HepG2 (cell line): ENCODE measurements around the gene CHN1. TPM values are rescaled to one million over a fixed set of nuclear protein-coding genes. Genes with fewer than 3 reads are reported as not detected.

Experiments
- ARNT2 ChIP-seq: sonication (generic); formaldehyde crosslinking; IDR thresholded peaks from 2 replicates; pipeline ENCODE4 v1.8.0; 2022; ENCODE audit warnings: mild to moderate bottlenecking, low read depth, missing genetic modification reagents, moderate library complexity
- DMAP1 ChIP-seq: IDR thresholded peaks from 2 replicates; pipeline ENCODE4 v1.6.1; 2016
- ELF4 ChIP-seq: sonication (generic); formaldehyde crosslinking; IDR thresholded peaks from 2 replicates; pipeline ENCODE4 v1.5.0; 2020; ENCODE audit warnings: missing genetic modification reagents, mild to moderate bottlenecking, moderate library complexity, borderline replicate concordance
- ERF ChIP-seq: IDR thresholded peaks from 2 replicates; pipeline ENCODE4 v1.6.1; 2018; ENCODE audit warnings: missing biosample characterization, missing genetic modification reagents
- FOXC1 ChIP-seq: sonication (generic); formaldehyde crosslinking; IDR thresholded peaks from 2 replicates; pipeline ENCODE4 v1.8.0; 2022; ENCODE audit warnings: mild to moderate bottlenecking, missing genetic modification reagents, borderline replicate concordance
- HHEX ChIP-seq: IDR thresholded peaks from 2 replicates; pipeline ENCODE4 v1.6.1; 2016; ENCODE audit warnings: control low read depth
- IRF2 ChIP-seq: IDR thresholded peaks from 2 replicates; pipeline ENCODE4 v1.6.1; 2018; ENCODE audit warnings: missing genetic modification reagents, missing compliant biosample characterization
- ISL2 ChIP-seq: sonication (generic); formaldehyde crosslinking; IDR thresholded peaks from 2 replicates; pipeline ENCODE4 v1.5.0; 2020; ENCODE audit warnings: missing genetic modification reagents
- KDM5B ChIP-seq: sonication (generic); formaldehyde crosslinking; IDR thresholded peaks from 2 replicates; pipeline ENCODE4 v1.4.0; 2020; ENCODE audit warnings: missing genetic modification reagents, mild to moderate bottlenecking, borderline replicate concordance
- ONECUT2 ChIP-seq: sonication (generic); formaldehyde crosslinking; IDR thresholded peaks from 2 replicates; pipeline ENCODE4 v1.4.0; 2020; ENCODE audit warnings: missing genetic modification reagents
- TCF12 ChIP-seq, 2 experiments: fragments of 450-650 bp in 1 of 2; sonication (generic) in 1 of 2; formaldehyde crosslinking in 1 of 2; IDR thresholded peaks; 2 replicates each; pipeline versions ENCODE4 v1.6.1 to v1.8.0; 2017 to 2022; ENCODE audit warnings: antibody characterized with exemption in 1 of 2, mild to moderate bottlenecking in 1 of 2, missing genetic modification reagents in 1 of 2, moderate library complexity in 1 of 2
- ZBTB38 ChIP-seq: sonication (generic); formaldehyde crosslinking; IDR thresholded peaks from 2 replicates; pipeline ENCODE4 v1.5.1; 2020; ENCODE audit warnings: mild to moderate bottlenecking, missing genetic modification reagents
- ZNF224 ChIP-seq: sonication (generic); formaldehyde crosslinking; IDR thresholded peaks from 2 replicates; pipeline ENCODE4 v1.5.0; 2020; ENCODE audit warnings: mild to moderate bottlenecking, missing genetic modification reagents
- ZNF296 ChIP-seq: sonication (generic); formaldehyde crosslinking; conservative IDR thresholded peaks from 2 replicates; pipeline ENCODE4 v1.5.0; 2020; ENCODE audit warnings: mild to moderate bottlenecking, missing genetic modification reagents
- ZNF468 ChIP-seq: sonication (generic); formaldehyde crosslinking; IDR thresholded peaks from 2 replicates; pipeline ENCODE4 v1.8.0; 2022; ENCODE audit warnings: mild to moderate bottlenecking, moderate library complexity, missing genetic modification reagents
- ZNF547 ChIP-seq: sonication (generic); formaldehyde crosslinking; IDR thresholded peaks from 2 replicates; pipeline ENCODE4 v1.5.1; 2020; ENCODE audit warnings: mild to moderate bottlenecking, missing genetic modification reagents
- ZNF563 ChIP-seq: sonication (generic); formaldehyde crosslinking; IDR thresholded peaks from 2 replicates; pipeline ENCODE4 v1.8.0; 2022; ENCODE audit warnings: mild to moderate bottlenecking, moderate library complexity, missing genetic modification reagents
- ZNF607 ChIP-seq: sonication (generic); formaldehyde crosslinking; IDR thresholded peaks from 2 replicates; pipeline ENCODE4 v1.5.1; 2020; ENCODE audit warnings: missing genetic modification reagents, mild to moderate bottlenecking, borderline replicate concordance
- ZNF775 ChIP-seq: sonication (generic); formaldehyde crosslinking; IDR thresholded peaks from 2 replicates; pipeline ENCODE4 v1.4.0; 2020; ENCODE audit warnings: missing genetic modification reagents, mild to moderate bottlenecking, moderate library complexity, borderline replicate concordance
- ZNF792 ChIP-seq: IDR thresholded peaks from 2 replicates; pipeline ENCODE4 v1.6.1; 2016
- polyA plus RNA-seq, 8 experiments: library from polyadenylated mRNA; depleted of rRNA in 3 of 8; stranded (reverse) in 7 of 8; unstranded in 1 of 8; fragments of >200 nt; fragmentation: Illumina TruSeq in 4 of 8; extraction: Trizol in 4 of 8; gene quantifications; 2 replicates each; pipeline versions ENCODE4 v1.2.1 to v1.2.3, GENCODE V29; 2011 to 2016; ENCODE audit warnings: low read depth in 4 of 8, missing spikeins in 1 of 8, mixed read lengths in 1 of 8; ENCODE audit not compliant: insufficient read depth in 1 of 8
- total RNA-seq, 5 experiments: library from RNA; depleted of rRNA; stranded (reverse); fragments of >200 nt; fragmentation: Illumina TruSeq; extraction: Trizol; gene quantifications; 2 replicates each; pipeline ENCODE4 v1.2.3, GENCODE V29; 2016; ENCODE audit warnings: low read depth in 1 of 5
- TF ChIP-seq, protein P1 (sequence below): sonication (generic); formaldehyde crosslinking; IDR thresholded peaks from 2 replicates; pipeline ENCODE4 v1.5.0; 2020; ENCODE audit warnings: mild to moderate bottlenecking, missing genetic modification reagents
- TF ChIP-seq, protein P2 (sequence below): sonication (generic); formaldehyde crosslinking; IDR thresholded peaks from 2 replicates; pipeline ENCODE4 v1.5.1; 2020; ENCODE audit warnings: mild to moderate bottlenecking, missing genetic modification reagents, borderline replicate concordance
- TF ChIP-seq, protein P3 (sequence below): sonication (generic); formaldehyde crosslinking; IDR thresholded peaks from 2 replicates; pipeline ENCODE4 v1.4.0; 2020; ENCODE audit warnings: missing genetic modification reagents

Gene CHN1
- total and polyA plus RNA-seq, 2 of the 13 experiments (the other 11 are each of a cell fraction or from before 2014, with no cell fraction given) = 2.8 to 3.5 TPM

DNA sequence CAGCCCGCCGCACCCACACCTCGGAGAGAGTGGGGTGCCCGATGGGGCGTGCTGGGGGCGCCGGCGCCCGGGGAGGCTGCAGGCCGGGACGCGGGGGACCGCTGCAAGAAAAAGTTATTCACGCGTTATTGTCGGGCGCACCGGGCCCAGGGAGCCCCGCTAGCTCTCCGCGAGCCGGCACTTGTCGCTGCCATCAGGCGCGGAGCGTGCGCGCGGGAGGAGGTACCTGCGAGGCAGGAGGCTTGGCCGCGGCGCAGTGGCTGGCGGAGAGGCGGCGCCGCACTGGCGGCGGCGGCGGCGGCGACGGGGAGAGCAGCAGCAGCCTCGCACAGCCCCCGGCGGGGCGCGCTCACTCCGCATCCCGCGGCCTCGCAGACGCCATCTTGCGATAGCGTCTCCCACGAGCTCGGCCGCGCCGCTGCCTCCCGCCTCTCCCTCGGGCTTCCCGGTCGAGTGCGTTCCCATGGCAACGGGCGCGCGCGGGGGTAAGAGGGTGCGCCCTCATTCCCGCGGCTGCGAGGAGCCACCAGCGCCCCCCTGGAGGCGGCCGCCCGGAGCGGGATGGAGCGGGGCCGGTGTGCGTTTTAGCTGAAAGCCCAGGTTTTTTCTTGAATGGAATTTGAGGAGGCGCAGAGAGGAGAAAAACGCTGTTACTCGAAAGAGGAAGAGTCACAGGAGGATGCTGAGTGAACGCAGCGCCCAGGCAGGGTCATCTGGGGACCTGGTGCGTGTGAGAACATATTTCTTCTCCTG is at the start of gene CHN1 (continued):
- no peak for TF ChIP-seq ZNF607 (CRISPR knock-in tag)
- no peak for TF ChIP-seq IRF2 (CRISPR knock-in tag)
- TF ChIP-seq, protein P1, sequence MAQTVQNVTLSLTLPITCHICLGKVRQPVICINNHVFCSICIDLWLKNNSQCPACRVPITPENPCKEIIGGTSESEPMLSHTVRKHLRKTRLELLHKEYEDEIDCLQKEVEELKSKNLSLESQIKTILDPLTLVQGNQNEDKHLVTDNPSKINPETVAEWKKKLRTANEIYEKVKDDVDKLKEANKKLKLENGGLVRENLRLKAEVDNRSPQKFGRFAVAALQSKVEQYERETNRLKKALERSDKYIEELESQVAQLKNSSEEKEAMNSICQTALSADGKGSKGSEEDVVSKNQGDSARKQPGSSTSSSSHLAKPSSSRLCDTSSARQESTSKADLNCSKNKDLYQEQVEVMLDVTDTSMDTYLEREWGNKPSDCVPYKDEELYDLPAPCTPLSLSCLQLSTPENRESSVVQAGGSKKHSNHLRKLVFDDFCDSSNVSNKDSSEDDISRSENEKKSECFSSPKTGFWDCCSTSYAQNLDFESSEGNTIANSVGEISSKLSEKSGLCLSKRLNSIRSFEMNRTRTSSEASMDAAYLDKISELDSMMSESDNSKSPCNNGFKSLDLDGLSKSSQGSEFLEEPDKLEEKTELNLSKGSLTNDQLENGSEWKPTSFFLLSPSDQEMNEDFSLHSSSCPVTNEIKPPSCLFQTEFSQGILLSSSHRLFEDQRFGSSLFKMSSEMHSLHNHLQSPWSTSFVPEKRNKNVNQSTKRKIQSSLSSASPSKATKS (CRISPR knock-in tag) = no peak
- TF ChIP-seq TCF12 (IDR thresholded peaks at IDR 0.05) = no peak
- no peak for TF ChIP-seq TCF12 (CRISPR knock-in tag; IDR thresholded peaks at IDR 0.05)
- no peak for TF ChIP-seq ZNF224 (CRISPR knock-in tag)
- no peak for TF ChIP-seq ZNF775
- TF ChIP-seq ERF (CRISPR knock-in tag) = no peak
- TF ChIP-seq ZNF563 (CRISPR knock-in tag) = peak; percentile 81
- TF ChIP-seq, protein P2, sequence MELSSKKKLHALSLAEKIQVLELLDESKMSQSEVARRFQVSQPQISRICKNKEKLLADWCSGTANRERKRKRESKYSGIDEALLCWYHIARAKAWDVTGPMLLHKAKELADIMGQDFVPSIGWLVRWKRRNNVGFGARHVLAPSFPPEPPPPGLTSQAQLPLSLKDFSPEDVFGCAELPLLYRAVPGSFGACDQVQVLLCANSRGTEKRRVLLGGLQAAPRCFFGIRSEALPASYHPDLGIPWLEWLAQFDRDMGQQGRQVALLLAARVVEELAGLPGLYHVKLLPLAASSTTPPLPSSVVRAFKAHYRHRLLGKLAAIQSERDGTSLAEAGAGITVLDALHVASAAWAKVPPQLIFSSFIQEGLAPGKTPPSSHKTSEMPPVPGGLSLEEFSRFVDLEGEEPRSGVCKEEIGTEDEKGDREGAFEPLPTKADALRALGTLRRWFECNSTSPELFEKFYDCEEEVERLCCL = no peak
- no peak for TF ChIP-seq ELF4 (CRISPR knock-in tag)
- no peak for TF ChIP-seq ISL2 (CRISPR knock-in tag)
- peak; percentile 78 for TF ChIP-seq FOXC1 (CRISPR knock-in tag)
- TF ChIP-seq ZNF547 = peak; percentile 63; the same call in 1 of the 2 replicates
- no peak for TF ChIP-seq ZNF792 (CRISPR knock-in tag)
- no peak for TF ChIP-seq HHEX
- no peak for TF ChIP-seq ONECUT2 (CRISPR knock-in tag)
- TF ChIP-seq DMAP1 (CRISPR knock-in tag) = no peak
- TF ChIP-seq ZNF296 (CRISPR knock-in tag) = no peak
- TF ChIP-seq ARNT2 = no peak; the same call in 1 of the 2 replicates
- peak; percentile 12; the same call in 1 of the 2 replicates for TF ChIP-seq KDM5B
- TF ChIP-seq, protein P3, sequence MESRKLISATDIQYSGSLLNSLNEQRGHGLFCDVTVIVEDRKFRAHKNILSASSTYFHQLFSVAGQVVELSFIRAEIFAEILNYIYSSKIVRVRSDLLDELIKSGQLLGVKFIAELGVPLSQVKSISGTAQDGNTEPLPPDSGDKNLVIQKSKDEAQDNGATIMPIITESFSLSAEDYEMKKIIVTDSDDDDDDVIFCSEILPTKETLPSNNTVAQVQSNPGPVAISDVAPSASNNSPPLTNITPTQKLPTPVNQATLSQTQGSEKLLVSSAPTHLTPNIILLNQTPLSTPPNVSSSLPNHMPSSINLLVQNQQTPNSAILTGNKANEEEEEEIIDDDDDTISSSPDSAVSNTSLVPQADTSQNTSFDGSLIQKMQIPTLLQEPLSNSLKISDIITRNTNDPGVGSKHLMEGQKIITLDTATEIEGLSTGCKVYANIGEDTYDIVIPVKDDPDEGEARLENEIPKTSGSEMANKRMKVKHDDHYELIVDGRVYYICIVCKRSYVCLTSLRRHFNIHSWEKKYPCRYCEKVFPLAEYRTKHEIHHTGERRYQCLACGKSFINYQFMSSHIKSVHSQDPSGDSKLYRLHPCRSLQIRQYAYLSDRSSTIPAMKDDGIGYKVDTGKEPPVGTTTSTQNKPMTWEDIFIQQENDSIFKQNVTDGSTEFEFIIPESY (CRISPR knock-in tag) = no peak
- TF ChIP-seq ZNF468 = no peak
- no peak for TF ChIP-seq ZBTB38
